HUES6 (cell line): ENCODE data around the gene WHRN.

Experiments used
- H3K27ac ChIP-seq: 2 replicates; pipeline ENCODE4 v1.7.0; 2013; ENCODE audit warnings: low read depth, mild to moderate bottlenecking, low read length, inconsistent platforms
- H3K27me3 ChIP-seq: 2 replicates; pipeline ENCODE4 v1.6.1; 2013; ENCODE audit warnings: low read length; ENCODE audit not compliant: control insufficient read depth, insufficient read depth
- H3K36me3 ChIP-seq: 2 replicates; pipeline ENCODE4 v1.6.1; 2013; ENCODE audit warnings: low read length; ENCODE audit not compliant: control insufficient read depth, insufficient read depth
- H3K4me1 ChIP-seq: 2 replicates; pipeline ENCODE4 v1.6.1; 2013; ENCODE audit warnings: low read length; ENCODE audit not compliant: control insufficient read depth, insufficient read depth
- H3K4me3 ChIP-seq: 2 replicates; pipeline ENCODE4 v1.5.1; 2013; ENCODE audit warnings: low read depth, low read length
- H3K9ac ChIP-seq: one replicate; pipeline ENCODE4 v1.6.1; 2013; ENCODE audit warnings: mild to moderate bottlenecking, low read length
- H3K9me3 ChIP-seq: 2 replicates; pipeline ENCODE4 v1.6.1; 2013; ENCODE audit warnings: low read depth, low read length; ENCODE audit not compliant: control insufficient read depth, insufficient read depth

The WHRN gene

DNA sequence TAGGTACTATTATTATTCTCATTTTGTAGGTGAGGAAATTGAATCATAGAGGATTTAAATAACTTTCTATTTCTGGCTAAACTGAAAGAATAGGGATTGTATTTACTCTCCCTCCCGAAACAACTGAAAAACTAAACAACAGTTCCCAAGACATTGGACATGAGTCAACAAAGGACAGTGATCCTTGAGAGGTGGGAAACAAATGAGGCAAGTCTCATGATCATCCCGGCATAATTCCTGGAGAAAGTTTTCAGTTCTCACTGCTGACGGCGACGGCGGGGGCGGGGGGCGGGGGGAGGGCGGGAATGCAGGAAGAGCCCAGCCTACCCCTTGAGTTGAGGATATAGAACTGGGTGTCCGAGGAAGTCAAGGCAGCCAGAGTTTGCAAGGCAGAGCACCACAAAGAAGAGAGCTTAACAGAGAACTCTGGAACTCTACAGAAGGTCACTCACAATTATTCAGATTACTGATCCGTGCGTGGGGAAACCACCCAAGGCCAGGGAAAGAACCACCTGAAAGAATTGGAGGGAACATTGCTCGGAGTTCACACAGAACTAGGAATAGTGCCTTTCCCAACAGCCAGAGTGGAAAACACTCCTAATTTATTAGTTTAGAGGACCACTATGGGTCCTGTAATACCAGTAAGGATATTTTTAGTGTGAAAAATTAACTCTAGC, 27.4 kb upstream of the WHRN start:
- no peak overlapping the region for H3K9ac ChIP-seq
- 0 out of 2 replicates have a peak, but pooled peaks cover 3% of the 10 kb centered on the region for H3K9me3 ChIP-seq
- H3K36me3 ChIP-seq: no peaks in the 10 kb centered on the region
- peaks cover 4% of the 10 kb centered on the region for H3K4me1 ChIP-seq
- H3K4me3 ChIP-seq: no peak overlapping the region
- no peak overlapping the region for H3K27ac ChIP-seq
- H3K27me3 ChIP-seq: no peaks in the 10 kb centered on the region; the same call in 1 of the 2 replicates

DNA sequence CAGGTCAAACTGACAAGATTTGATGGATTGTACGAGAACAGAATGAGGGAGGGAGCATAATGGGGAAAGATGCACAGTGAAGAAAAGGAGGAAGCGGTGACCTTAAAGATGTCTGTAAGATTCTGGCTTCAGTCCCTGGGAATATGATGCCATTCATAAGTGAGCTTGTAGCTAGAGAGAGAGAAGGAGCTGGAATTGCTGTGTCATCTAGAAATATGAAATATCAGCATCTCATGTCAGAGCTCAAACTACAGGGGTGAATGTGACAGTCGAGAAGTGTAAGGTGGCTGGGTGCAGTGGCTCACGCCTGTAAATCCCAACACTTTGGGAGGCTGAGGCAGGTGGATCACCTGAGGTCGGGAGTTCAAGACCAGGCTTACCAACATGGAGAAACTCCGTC, 24.0 kb upstream of the WHRN start:
- H3K27me3 ChIP-seq: peaks cover 8% of the 10 kb centered on the region; the same call in 1 of the 2 replicates
- peaks cover 4% of the 10 kb centered on the region for H3K4me1 ChIP-seq
- H3K27ac ChIP-seq: no peak overlapping the region
- H3K9ac ChIP-seq: no peak overlapping the region
- H3K4me3 ChIP-seq: no peak overlapping the region
- no peaks in the 10 kb centered on the region for H3K36me3 ChIP-seq
- H3K9me3 ChIP-seq: 0 out of 2 replicates have a peak, but pooled peaks cover 3% of the 10 kb centered on the region

DNA sequence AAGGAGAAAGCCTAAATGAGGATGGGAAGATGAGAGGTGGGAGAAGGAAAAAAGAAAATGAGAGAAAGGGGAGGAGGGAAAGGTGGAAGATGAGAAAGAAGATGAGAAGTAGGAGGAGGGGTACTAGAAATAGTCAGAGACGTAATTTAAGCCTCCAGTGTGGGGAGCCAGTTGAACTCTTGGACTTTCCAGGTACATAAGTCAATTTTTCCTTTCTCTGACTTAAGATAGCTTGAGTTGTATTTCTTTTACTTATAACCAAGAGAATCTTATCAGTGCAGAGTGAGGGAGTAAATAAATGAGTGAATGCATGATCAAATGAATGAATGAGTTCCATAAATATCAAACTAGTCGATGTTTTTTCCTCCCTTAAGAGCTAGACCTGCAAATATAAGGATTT, 21.5 kb upstream of the WHRN start:
- H3K9ac ChIP-seq: no peak overlapping the region
- no peak overlapping the region for H3K27ac ChIP-seq
- no peak overlapping the region for H3K4me3 ChIP-seq
- H3K9me3 ChIP-seq: no peaks in the 10 kb centered on the region
- H3K4me1 ChIP-seq: no peaks in the 10 kb centered on the region
- peaks cover 11% of the 10 kb centered on the region; the same call in 1 of the 2 replicates for H3K27me3 ChIP-seq
- no peaks in the 10 kb centered on the region for H3K36me3 ChIP-seq

DNA sequence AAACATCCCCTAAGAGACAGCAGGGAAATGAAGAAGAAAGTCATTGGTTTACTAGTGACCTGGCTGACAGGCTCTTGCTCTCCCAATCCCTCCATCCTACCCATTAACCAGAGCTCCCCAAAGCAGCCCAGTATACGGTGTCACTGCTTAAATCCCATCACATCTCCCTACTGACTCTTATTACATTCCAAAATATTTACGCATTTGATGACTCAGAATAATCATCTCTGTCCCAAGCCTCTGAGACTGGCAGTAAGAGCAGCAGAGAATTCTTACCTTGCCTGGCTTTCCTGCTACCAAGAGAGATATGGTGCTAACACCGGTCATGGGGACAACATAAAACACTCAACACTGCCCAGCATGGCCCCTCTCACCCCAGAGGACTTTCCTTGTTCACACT, 20.2 kb upstream of the WHRN start:
- peaks cover 11% of the 10 kb centered on the region; the same call in 1 of the 2 replicates for H3K27me3 ChIP-seq
- no peak overlapping the region for H3K9ac ChIP-seq
- no peaks in the 10 kb centered on the region for H3K36me3 ChIP-seq
- H3K4me3 ChIP-seq: no peak overlapping the region
- no peak overlapping the region for H3K27ac ChIP-seq
- no peaks in the 10 kb centered on the region for H3K9me3 ChIP-seq
- no peaks in the 10 kb centered on the region for H3K4me1 ChIP-seq

DNA sequence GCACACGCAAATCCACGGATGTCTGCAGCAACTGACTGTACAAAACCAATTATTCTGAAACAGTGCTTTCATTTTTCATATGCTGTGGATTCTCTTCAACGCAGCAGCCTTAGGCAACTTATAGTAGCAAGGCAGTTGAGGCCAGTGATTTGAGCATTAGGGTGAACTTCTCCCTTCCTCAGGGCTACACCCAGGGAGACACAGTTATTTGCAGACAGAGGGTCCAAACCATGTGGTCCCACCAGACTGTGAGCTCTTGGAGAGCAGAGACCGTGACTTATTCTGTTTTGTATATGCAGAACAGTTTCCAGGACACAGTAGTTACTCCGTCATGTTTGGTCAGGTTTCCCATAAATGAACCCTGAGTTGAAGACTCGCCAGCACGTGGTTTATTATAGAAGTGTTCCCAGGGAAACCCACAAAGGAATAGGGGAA, 19.0 kb upstream of the WHRN start:
- no peak overlapping the region for H3K4me3 ChIP-seq
- H3K36me3 ChIP-seq: no peaks in the 10 kb centered on the region
- no peak overlapping the region for H3K9ac ChIP-seq
- H3K9me3 ChIP-seq: no peaks in the 10 kb centered on the region
- H3K27me3 ChIP-seq: peaks cover 16% of the 10 kb centered on the region; the same call in 1 of the 2 replicates
- no peak overlapping the region for H3K27ac ChIP-seq
- no peaks in the 10 kb centered on the region for H3K4me1 ChIP-seq

DNA sequence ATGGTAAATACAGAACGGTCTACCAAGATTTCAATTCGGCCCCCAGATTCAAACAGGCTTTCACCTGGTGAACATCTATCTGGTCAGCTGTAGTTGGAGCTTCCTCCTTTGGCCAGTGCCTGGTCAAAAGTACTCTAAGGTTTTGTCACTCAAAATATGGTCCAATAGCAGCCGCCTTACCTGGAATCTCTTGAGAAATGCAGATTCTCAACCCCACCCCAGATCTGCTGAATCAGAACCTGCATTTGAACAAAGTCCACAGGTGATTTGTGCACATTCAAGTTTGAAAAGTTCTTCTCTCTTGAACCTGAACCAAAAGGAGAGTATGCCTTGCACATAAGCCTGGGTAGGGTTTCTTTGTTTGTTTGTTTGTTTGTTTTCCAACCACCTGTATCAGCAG, 17.6 kb upstream of the WHRN start:
- no peaks in the 10 kb centered on the region for H3K9me3 ChIP-seq
- H3K4me3 ChIP-seq: no peak overlapping the region
- H3K9ac ChIP-seq: no peak overlapping the region
- no peaks in the 10 kb centered on the region for H3K4me1 ChIP-seq
- peaks cover 16% of the 10 kb centered on the region; the same call in 1 of the 2 replicates for H3K27me3 ChIP-seq
- H3K36me3 ChIP-seq: no peaks in the 10 kb centered on the region
- H3K27ac ChIP-seq: no peak overlapping the region

DNA sequence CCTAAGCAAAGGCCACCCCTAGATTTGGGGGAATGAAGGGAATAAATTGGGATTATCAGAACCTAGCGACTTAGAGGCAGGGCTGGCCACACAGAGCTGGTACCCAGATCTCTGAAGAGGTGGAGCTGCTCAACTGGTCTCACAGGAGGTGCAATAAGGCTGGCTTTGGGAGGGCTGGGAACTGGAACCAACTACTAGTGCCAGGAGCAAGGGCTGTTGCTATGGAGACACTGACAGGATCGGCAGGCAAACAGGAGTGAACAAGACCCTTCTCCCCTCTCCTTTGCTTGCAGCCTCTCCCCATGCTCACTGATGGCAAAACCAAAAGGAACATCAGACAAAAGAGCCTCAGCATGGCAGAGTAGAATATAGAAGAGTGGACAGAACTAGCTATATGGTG, 17.0 kb upstream of the WHRN start:
- Histone ChIP-seq H3K27me3 (peaks cover 16% of the 10 kb centered on the region; the same call in 1 of the 2 replicates), H3K9me3 (no peaks in the 10 kb centered on the region), H3K4me1 (no peaks in the 10 kb centered on the region), H3K27ac (no peak overlapping the region), H3K4me3 (no peak overlapping the region), H3K36me3 (no peaks in the 10 kb centered on the region), H3K9ac (no peak overlapping the region)

DNA sequence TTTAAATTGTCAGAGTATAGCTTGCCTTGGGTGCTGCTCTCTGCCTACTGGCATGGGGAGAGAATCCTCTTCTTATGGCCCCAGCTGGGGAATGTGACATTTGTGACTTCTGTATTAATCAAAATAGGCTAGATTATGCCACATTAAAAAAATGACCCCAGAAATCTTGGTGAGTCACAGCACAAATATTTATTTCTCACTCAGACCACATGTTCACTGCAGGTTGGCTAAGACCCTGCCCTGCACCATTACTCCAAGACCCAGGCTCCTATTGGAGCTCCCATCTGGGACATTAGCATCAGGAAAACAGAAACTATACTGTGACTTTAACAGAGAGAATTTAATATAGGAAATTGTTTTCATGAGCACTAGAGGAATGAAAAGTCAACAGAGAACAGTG, 16.6 kb upstream of the WHRN start:
- Histone ChIP-seq H3K27me3 (peaks cover 16% of the 10 kb centered on the region; the same call in 1 of the 2 replicates), H3K4me3 (no peak overlapping the region), H3K27ac (no peak overlapping the region), H3K9ac (no peak overlapping the region), H3K9me3 (no peaks in the 10 kb centered on the region), H3K36me3 (no peaks in the 10 kb centered on the region), H3K4me1 (no peaks in the 10 kb centered on the region)

DNA sequence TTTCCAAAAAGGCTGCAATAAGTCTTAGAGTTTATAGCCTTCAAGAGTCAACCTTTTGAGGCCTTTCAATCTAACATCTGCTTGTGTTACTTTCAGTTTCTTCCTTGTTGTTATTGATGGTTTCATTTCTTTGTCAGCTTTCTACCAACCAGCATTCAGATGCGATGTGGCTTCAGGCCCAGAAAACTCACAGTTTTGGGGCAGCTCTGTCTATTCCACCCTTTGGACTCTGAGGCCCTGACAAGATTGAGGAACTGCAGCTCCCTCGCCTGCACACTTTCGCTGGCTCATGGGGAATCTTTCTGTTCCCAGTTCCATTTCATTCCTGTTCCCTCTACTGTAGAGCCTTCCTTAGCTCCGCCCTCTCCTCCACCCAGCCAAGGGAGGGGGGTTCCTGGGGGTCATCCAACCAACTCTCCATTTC, 13.3 kb upstream of the WHRN start:
- Histone ChIP-seq H3K4me3 (no peak overlapping the region), H3K9me3 (no peaks in the 10 kb centered on the region), H3K27me3 (peaks cover 8% of the 10 kb centered on the region), H3K36me3 (no peaks in the 10 kb centered on the region), H3K4me1 (no peaks in the 10 kb centered on the region; the same call in 1 of the 2 replicates), H3K9ac (no peak overlapping the region), H3K27ac (no peak overlapping the region)

DNA sequence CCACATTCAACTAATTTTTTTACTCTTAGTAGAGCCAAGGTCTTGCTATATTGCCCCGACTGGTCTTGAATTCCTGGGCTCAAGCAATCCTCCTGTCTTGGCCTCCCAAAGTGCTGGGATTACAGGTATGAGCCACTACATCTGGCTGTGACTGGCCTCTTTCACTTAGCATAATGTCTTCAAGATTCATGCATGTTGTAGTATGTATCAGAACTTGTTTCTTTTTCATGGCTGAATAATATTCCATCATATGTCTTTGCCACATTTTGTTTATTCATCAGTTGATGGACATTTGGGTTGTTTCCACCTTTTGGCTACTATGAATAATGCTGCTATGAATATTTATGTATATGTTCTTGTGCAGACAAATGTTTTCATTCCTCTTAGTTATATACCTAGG, 12.8 kb upstream of the WHRN start:
- no peak overlapping the region for H3K27ac ChIP-seq
- H3K27me3 ChIP-seq: peaks cover 8% of the 10 kb centered on the region; the same call in 1 of the 2 replicates
- no peak overlapping the region for H3K4me3 ChIP-seq
- no peaks in the 10 kb centered on the region for H3K36me3 ChIP-seq
- no peaks in the 10 kb centered on the region for H3K9me3 ChIP-seq
- H3K4me1 ChIP-seq: no peaks in the 10 kb centered on the region; the same call in 1 of the 2 replicates
- H3K9ac ChIP-seq: no peak overlapping the region

DNA sequence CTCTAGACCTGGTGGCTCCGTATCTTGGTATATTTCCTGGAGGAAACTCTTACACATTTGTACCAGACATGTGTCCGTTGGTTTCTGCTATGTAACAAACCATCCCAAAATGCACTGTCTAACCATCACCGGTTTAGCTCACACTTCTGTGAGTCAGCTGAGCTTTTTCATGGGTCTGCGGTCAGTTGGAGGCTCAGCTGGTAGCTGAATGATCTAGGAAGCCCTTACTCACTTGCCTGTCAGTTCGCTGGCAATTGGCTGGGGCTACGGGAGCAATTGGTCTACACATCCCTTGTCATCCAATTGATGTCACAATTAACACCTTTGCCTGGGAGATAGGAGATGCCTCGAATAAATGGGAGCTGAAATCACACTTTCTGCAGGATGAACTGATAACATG, 11.6 kb upstream of the WHRN start:
- no peak overlapping the region for H3K27ac ChIP-seq
- H3K4me1 ChIP-seq: no peaks in the 10 kb centered on the region; the same call in 1 of the 2 replicates
- no peak overlapping the region for H3K9ac ChIP-seq
- H3K4me3 ChIP-seq: no peak overlapping the region
- H3K9me3 ChIP-seq: no peaks in the 10 kb centered on the region
- peaks cover 4% of the 10 kb centered on the region; the same call in 1 of the 2 replicates for H3K27me3 ChIP-seq
- H3K36me3 ChIP-seq: no peaks in the 10 kb centered on the region
